ENCODE data around the gene COL6A6. TPM values are rescaled to one million over a fixed set of nuclear protein-coding genes. Genes with fewer than 3 reads are reported as not detected.

Gene COL6A6
- total RNA-seq, 1 experiment from 2014 or later, result not detected

DNA sequence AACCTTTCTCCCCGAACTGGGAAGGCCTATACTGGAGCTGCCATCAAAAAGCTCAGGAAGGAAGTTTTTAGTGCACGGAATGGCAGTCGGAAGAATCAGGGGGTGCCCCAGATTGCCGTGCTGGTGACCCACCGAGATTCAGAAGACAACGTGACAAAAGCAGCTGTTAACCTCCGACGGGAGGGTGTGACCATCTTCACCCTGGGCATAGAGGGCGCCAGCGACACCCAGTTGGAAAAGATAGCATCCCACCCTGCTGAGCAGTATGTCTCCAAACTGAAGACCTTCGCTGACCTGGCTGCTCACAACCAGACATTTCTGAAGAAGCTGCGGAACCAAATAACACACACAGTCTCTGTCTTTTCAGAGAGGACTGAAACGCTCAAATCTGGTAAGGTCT lies 48.2 kb downstream of the COL6A6 start:
- Histone ChIP-seq H3K36me3 (ENCODE audit: insufficient read depth, low read length, poor library complexity, severe bottlenecking) (no peaks in the 10 kb centered on the region), H3K27me3 (replicated peaks; ENCODE audit: insufficient read depth, low read depth, low read length, poor library complexity) (peaks cover 7% of the 10 kb centered on the region), H3K9me3 (ENCODE audit: low read depth, low read length, poor library complexity, severe bottlenecking) (no peaks in the 10 kb centered on the region), H3K27ac (ENCODE audit: low read depth, low read length, poor library complexity, severe bottlenecking) (no peak overlapping the region), H3K4me1 (ENCODE audit: insufficient read depth, low read length, poor library complexity, severe bottlenecking) (no peaks in the 10 kb centered on the region), H3K4me3 (ENCODE audit: low read depth, low read length, poor library complexity, severe bottlenecking) (no peak overlapping the region)
- no peak for DNase-seq (ENCODE audit: low spot score)
- TF ChIP-seq, protein P1, sequence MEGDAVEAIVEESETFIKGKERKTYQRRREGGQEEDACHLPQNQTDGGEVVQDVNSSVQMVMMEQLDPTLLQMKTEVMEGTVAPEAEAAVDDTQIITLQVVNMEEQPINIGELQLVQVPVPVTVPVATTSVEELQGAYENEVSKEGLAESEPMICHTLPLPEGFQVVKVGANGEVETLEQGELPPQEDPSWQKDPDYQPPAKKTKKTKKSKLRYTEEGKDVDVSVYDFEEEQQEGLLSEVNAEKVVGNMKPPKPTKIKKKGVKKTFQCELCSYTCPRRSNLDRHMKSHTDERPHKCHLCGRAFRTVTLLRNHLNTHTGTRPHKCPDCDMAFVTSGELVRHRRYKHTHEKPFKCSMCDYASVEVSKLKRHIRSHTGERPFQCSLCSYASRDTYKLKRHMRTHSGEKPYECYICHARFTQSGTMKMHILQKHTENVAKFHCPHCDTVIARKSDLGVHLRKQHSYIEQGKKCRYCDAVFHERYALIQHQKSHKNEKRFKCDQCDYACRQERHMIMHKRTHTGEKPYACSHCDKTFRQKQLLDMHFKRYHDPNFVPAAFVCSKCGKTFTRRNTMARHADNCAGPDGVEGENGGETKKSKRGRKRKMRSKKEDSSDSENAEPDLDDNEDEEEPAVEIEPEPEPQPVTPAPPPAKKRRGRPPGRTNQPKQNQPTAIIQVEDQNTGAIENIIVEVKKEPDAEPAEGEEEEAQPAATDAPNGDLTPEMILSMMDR (conservative IDR thresholded peaks at IDR 0.05; ENCODE audit: low read depth, low read length), result no peak
- TF ChIP-seq EZH2 (IDR thresholded peaks at IDR 0.05; ENCODE audit: borderline replicate concordance, low read depth, low read length, poor library complexity, severe bottlenecking), result no peak
- intact Hi-C loops (cut with micrococcal nuclease; ENCODE audit: unreplicated experiment), result no loop called here
- POLR2A ChIA-PET (ENCODE audit: low non-redundant PET), result no interaction called here
- CTCF ChIA-PET, result no interaction called here
- BruUV-seq (replicated peaks), result no TSS peak

Other genes with a start within 250 kb of the COL6A6 start
- gene COL6A5, start 171.5 kb upstream of the COL6A6 start, total RNA-seq (2021), result 0.11 and 0.32 TPM in 2 replicates
- 31.9 and 32.5 TPM in 2 replicates for gene PIK3R4, start 229.7 kb downstream of the COL6A6 start, total RNA-seq (2021)

Measured in A673 (cell line).